Transverse colon (tissue), 4 donors: ENCODE data around the gene BMPR1B.

Experiments used
- CTCF ChIP-seq, 5 experiments: fragments of 200-600 bp in 3 of 5; fragments of 450-650 bp in 2 of 5; sonication (generic) in 3 of 5; IDR thresholded peaks; 1 replicate in 2 of 5; 2 replicates in 3 of 5; pipeline ENCODE4 v1.5.1; 2016 to 2017; ENCODE audit warnings: antibody characterized with exemption in 5 of 5, inconsistent platforms in 3 of 5, mild to moderate bottlenecking in 2 of 5, moderate library complexity in 1 of 5
- POLR2A ChIP-seq: fragments of 450-650 bp; IDR thresholded peaks from one replicate; pipeline ENCODE4 v1.6.1; 2016; ENCODE audit warnings: antibody characterized with exemption, mild to moderate bottlenecking, moderate library complexity
- POLR2AphosphoS5 ChIP-seq, 3 donors: sonication (generic); formaldehyde crosslinking; IDR thresholded peaks; one replicate each; pipeline ENCODE4 v1.6.1; 2016; ENCODE audit warnings: antibody characterized with exemption in 3 of 3

GRCh38 chr4:95080969-95081368 is 323.2 kb downstream of the BMPR1B start:
- no peak for TF ChIP-seq CTCF (IDR thresholded peaks at IDR 0.05)
- no peak for TF ChIP-seq POLR2A
- no peak for TF ChIP-seq POLR2AphosphoS5 (IDR thresholded peaks at IDR 0.05)
